H9 (cell line): ENCODE results near the gene LMNTD2. TPM values are rescaled to one million over a fixed set of nuclear protein-coding genes. Genes with fewer than 3 reads are reported as not detected.

Experiments used
- DNase-seq: peaks from one replicate; pipeline ENCODE4 v3.0.0-alpha.2; 2017
- H2AFZ ChIP-seq: one replicate; pipeline ENCODE4 v1.6.1; 2013; ENCODE audit warnings: mild to moderate bottlenecking, low read length, control low read depth, moderate library complexity
- H2AK5ac ChIP-seq: 2 replicates; pipeline ENCODE4 v1.6.1; 2013; ENCODE audit warnings: low read length, control low read depth, mixed read lengths; ENCODE audit not compliant: insufficient read length
- H2BK120ac ChIP-seq: one replicate; pipeline ENCODE4 v1.6.1; 2013; ENCODE audit warnings: low read depth, mild to moderate bottlenecking, low read length, control low read depth, inconsistent platforms; ENCODE audit not compliant: poor library complexity, severe bottlenecking
- H2BK12ac ChIP-seq: 2 replicates; pipeline ENCODE4 v1.6.1; 2013; ENCODE audit warnings: low read length, control low read depth, mixed read lengths, low read depth; ENCODE audit not compliant: insufficient read length
- H2BK15ac ChIP-seq: 2 replicates; pipeline ENCODE4 v1.6.1; 2013; ENCODE audit warnings: low read depth, low read length, control low read depth
- H2BK20ac ChIP-seq: one replicate; pipeline ENCODE4 v1.6.1; 2013; ENCODE audit warnings: low read depth, mild to moderate bottlenecking, low read length, control low read depth, inconsistent platforms; ENCODE audit not compliant: poor library complexity, severe bottlenecking
- H2BK5ac ChIP-seq: 2 replicates; pipeline ENCODE4 v1.6.1; 2013; ENCODE audit warnings: low read length, control low read depth, mixed read lengths; ENCODE audit not compliant: insufficient read length
- H3K14ac ChIP-seq: 2 replicates; pipeline ENCODE4 v1.6.1; 2013; ENCODE audit warnings: low read length, control low read depth; ENCODE audit not compliant: insufficient read depth
- H3K18ac ChIP-seq: 2 replicates; pipeline ENCODE4 v1.6.1; 2013; ENCODE audit warnings: low read depth, mild to moderate bottlenecking, mixed read lengths, low read length, control low read depth; ENCODE audit not compliant: insufficient read length
- H3K23ac ChIP-seq: 2 replicates; pipeline ENCODE4 v1.6.1; 2013; ENCODE audit warnings: low read length, control low read depth, mixed read lengths, low read depth; ENCODE audit not compliant: insufficient read length
- H3K23me2 ChIP-seq: 2 replicates; pipeline ENCODE4 v1.6.1; 2013; ENCODE audit warnings: low read depth, mild to moderate bottlenecking, mixed read lengths, low read length, control low read depth; ENCODE audit not compliant: insufficient read length, poor library complexity, severe bottlenecking
- H3K27ac ChIP-seq: 2 replicates; pipeline ENCODE4 v1.5.1; 2013; ENCODE audit warnings: low read length, control low read depth, mixed read lengths, low read depth; ENCODE audit not compliant: insufficient read length
- H3K27me3 ChIP-seq: 2 replicates; pipeline ENCODE4 v1.6.1; 2013; ENCODE audit warnings: low read length, control low read depth, inconsistent platforms; ENCODE audit not compliant: insufficient read depth
- H3K4ac ChIP-seq: 2 replicates; pipeline ENCODE4 v1.6.1; 2013; ENCODE audit warnings: low read depth, mild to moderate bottlenecking, control low read depth, inconsistent platforms, low read length, moderate library complexity
- H3K4me1 ChIP-seq: 2 replicates; pipeline ENCODE4 v1.6.1; 2013; ENCODE audit warnings: low read length, control low read depth, inconsistent platforms; ENCODE audit not compliant: insufficient read depth
- H3K4me2 ChIP-seq: 2 replicates; pipeline ENCODE4 v1.6.1; 2013; ENCODE audit warnings: low read length, control low read depth, mixed read lengths; ENCODE audit not compliant: insufficient read length, insufficient read depth
- H3K56ac ChIP-seq: 2 replicates; pipeline ENCODE4 v1.6.1; 2013; ENCODE audit warnings: low read depth, mild to moderate bottlenecking, mixed read lengths, low read length, control low read depth; ENCODE audit not compliant: insufficient read length
- H3K79me1 ChIP-seq: 2 replicates; pipeline ENCODE4 v1.6.1; 2013; ENCODE audit warnings: low read depth, mild to moderate bottlenecking, moderate library complexity, low read length, control low read depth, inconsistent platforms; ENCODE audit not compliant: insufficient read depth, poor library complexity, severe bottlenecking
- H3K79me2 ChIP-seq: 2 replicates; pipeline ENCODE4 v1.6.1; 2013; ENCODE audit warnings: low read length, control low read depth, inconsistent platforms; ENCODE audit not compliant: insufficient read depth
- H3K9ac ChIP-seq: 2 replicates; pipeline ENCODE4 v1.6.1; 2013; ENCODE audit warnings: low read length, control low read depth, mixed read lengths; ENCODE audit not compliant: insufficient read length; ENCODE audit errors: extremely low read depth
- H3K9me3 ChIP-seq: one replicate; pipeline ENCODE4 v1.6.1; 2013; ENCODE audit warnings: low read depth, low read length, inconsistent platforms; ENCODE audit not compliant: control insufficient read depth
- H3T11ph ChIP-seq: one replicate; pipeline ENCODE4 v1.6.1; 2013; ENCODE audit warnings: mild to moderate bottlenecking, low read length, control low read depth, inconsistent platforms
- H4K20me1 ChIP-seq: one replicate; pipeline ENCODE4 v1.6.1; 2013; ENCODE audit not compliant: control insufficient read depth, insufficient read length, insufficient read depth
- H4K5ac ChIP-seq: 2 replicates; pipeline ENCODE4 v1.6.1; 2013; ENCODE audit warnings: low read depth, mild to moderate bottlenecking, mixed read lengths, low read length, control low read depth; ENCODE audit not compliant: insufficient read length
- H4K8ac ChIP-seq: replicated peaks from 2 replicates; pipeline ENCODE4 v1.6.1; 2013; ENCODE audit warnings: low read length, control low read depth, mixed read lengths, low read depth; ENCODE audit not compliant: insufficient read length
- H4K91ac ChIP-seq: 2 replicates; pipeline ENCODE4 v1.6.1; 2013; ENCODE audit warnings: low read depth, mild to moderate bottlenecking, moderate library complexity, mixed read lengths, low read length, control low read depth; ENCODE audit not compliant: insufficient read length
- H3K27ac Mint-ChIP-seq, 3 experiments: 2 replicates in 2 of 3; 3 replicates in 1 of 3; pipeline ENCODE4 v1.8.0; 2020 to 2021; ENCODE audit warnings: mixed read lengths in 3 of 3, mild to moderate bottlenecking in 1 of 3, moderate library complexity in 1 of 3
- H3K27me3 Mint-ChIP-seq: 2 replicates; pipeline ENCODE4 v1.8.0; 2021; ENCODE audit warnings: low read depth, mild to moderate bottlenecking, moderate library complexity, mixed read lengths
- H3K36me3 Mint-ChIP-seq, 3 experiments: 2 replicates in 2 of 3; 3 replicates in 1 of 3; pipeline ENCODE4 v1.8.0; 2020 to 2021; ENCODE audit warnings: low read depth in 3 of 3, mixed read lengths in 3 of 3; ENCODE audit not compliant: insufficient read depth in 1 of 3
- H3K4me1 Mint-ChIP-seq, 2 experiments: 2 replicates each; pipeline ENCODE4 v1.8.0; 2020; ENCODE audit warnings: mixed read lengths in 2 of 2
- H3K4me3 Mint-ChIP-seq, 2 experiments: 2 replicates in 1 of 2; 3 replicates in 1 of 2; pipeline ENCODE4 v1.8.0; 2020 to 2021; ENCODE audit warnings: mild to moderate bottlenecking in 2 of 2, mixed read lengths in 2 of 2, moderate library complexity in 1 of 2
- H3K9me3 Mint-ChIP-seq, 2 experiments: 2 replicates in 1 of 2; 3 replicates in 1 of 2; pipeline ENCODE4 v1.8.0; 2020; ENCODE audit warnings: mild to moderate bottlenecking in 2 of 2, mixed read lengths in 2 of 2, moderate library complexity in 1 of 2
- WGBS: extraction: QIAGEN DNeasy Blood & Tissue Kit; methylation state at CpG from one replicate; pipeline ENCODE4 v1.1.7; 2013; ENCODE audit warnings: missing lambda C conversion rate, low lambda C conversion rate, mixed read lengths; ENCODE audit not compliant: insufficient read length; ENCODE audit errors: extremely low coverage; 5-methylcytosine and 5-hydroxymethylcytosine counted together
- total RNA-seq: library from RNA; stranded (reverse); gene quantifications from 2 replicates; pipeline ENCODE4 v1.2.1, GENCODE V29; 2021
- TF ChIP-seq, protein P1 (sequence below): fragments of 200-600 bp; sonication (generic); conservative IDR thresholded peaks from 3 replicates; pipeline ENCODE4 v1.8.0; 2021; ENCODE audit warnings: antibody characterized with exemption, mild to moderate bottlenecking

The LMNTD2 gene
- total RNA-seq, 1 experiment from 2014 or later, result 4.7 TPM

DNA sequence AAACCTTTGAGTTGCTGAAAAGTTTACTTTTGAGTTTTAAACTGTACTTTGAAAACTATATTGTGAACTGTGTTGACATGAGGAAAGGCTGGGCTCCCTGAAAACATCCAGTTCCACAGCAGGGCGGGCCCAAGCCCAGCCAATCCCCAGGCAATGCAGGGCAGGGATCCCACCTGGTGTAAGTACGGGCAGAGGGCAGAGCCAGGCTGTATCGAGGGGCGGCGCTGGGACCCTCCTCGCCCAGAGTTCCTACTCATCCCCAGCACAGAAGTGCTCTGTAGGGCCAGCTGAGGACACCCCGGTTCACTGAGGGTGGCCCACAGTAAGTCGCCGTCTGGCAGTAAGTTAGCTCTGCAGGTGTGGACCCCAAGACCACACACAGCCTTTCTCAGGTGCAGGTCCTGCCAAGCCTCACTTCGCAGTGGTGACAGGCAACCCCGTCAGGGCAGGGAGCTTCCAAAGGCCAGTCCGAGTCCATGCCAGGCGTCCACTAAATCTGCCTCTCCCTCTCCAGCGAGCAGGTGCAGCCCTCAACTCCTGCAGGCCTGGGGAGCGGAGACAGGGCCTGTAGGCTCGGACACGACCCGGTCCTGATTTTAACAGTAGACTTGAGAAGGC, 6.6 kb upstream of the LMNTD2 start:
- H2BK15ac ChIP-seq, result no peak overlapping the region
- peaks cover 0 to 11% (median 4%) of the 10 kb centered on the region in 3 experiments; a peak in 5 of 7 replicates for H3K36me3 Mint-ChIP-seq
- H4K20me1 ChIP-seq, result no peaks in the 10 kb centered on the region
- H3K4me2 ChIP-seq, result peak overlapping the region; percentile 22
- no peak overlapping the region for H2BK12ac ChIP-seq
- no peak overlapping the region for H4K91ac ChIP-seq
- H3K27me3 Mint-ChIP-seq, result peaks cover 2% of the 10 kb centered on the region; the same call in 1 of the 2 replicates
- H3K4ac ChIP-seq, result no peak overlapping the region
- no peak overlapping the region for H3T11ph ChIP-seq
- H4K5ac ChIP-seq, result no peak overlapping the region
- no peaks in the 10 kb centered on the region for H3K79me1 ChIP-seq
- TF ChIP-seq, protein P1, sequence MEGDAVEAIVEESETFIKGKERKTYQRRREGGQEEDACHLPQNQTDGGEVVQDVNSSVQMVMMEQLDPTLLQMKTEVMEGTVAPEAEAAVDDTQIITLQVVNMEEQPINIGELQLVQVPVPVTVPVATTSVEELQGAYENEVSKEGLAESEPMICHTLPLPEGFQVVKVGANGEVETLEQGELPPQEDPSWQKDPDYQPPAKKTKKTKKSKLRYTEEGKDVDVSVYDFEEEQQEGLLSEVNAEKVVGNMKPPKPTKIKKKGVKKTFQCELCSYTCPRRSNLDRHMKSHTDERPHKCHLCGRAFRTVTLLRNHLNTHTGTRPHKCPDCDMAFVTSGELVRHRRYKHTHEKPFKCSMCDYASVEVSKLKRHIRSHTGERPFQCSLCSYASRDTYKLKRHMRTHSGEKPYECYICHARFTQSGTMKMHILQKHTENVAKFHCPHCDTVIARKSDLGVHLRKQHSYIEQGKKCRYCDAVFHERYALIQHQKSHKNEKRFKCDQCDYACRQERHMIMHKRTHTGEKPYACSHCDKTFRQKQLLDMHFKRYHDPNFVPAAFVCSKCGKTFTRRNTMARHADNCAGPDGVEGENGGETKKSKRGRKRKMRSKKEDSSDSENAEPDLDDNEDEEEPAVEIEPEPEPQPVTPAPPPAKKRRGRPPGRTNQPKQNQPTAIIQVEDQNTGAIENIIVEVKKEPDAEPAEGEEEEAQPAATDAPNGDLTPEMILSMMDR, result no peak
- H2BK5ac ChIP-seq, result no peak overlapping the region
- no peak overlapping the region for H3K27ac ChIP-seq
- no peak overlapping the region for H2BK120ac ChIP-seq
- no peak overlapping the region for H3K18ac ChIP-seq
- no peaks in the 10 kb centered on the region for H3K9me3 ChIP-seq
- peak overlapping the region; percentile 74 to 87 for H3K4me3 Mint-ChIP-seq
- 0 out of 5 replicates have a peak, but pooled peaks cover 0 to 2% of the 10 kb centered on the region in 2 experiments for H3K9me3 Mint-ChIP-seq
- H4K8ac ChIP-seq, result no peak overlapping the region
- no peaks in the 10 kb centered on the region for H3K79me2 ChIP-seq
- no peak overlapping the region for H2BK20ac ChIP-seq
- H3K4me1 Mint-ChIP-seq, result peaks cover 27 to 35% of the 10 kb centered on the region in 2 experiments
- peaks cover 5% of the 10 kb centered on the region for H3K23me2 ChIP-seq
- no peak overlapping the region for H2AFZ ChIP-seq
- H3K56ac ChIP-seq, result no peak overlapping the region
- no peaks in the 10 kb centered on the region for H3K4me1 ChIP-seq
- WGBS, result no CpG with 5 or more reads among the region's 18 CpGs
- no peak overlapping the region for H3K27ac Mint-ChIP-seq
- no peak for DNase-seq
- no peak overlapping the region for H2AK5ac ChIP-seq
- H3K23ac ChIP-seq, result no peak overlapping the region
- no peak overlapping the region for H3K9ac ChIP-seq
- H3K27me3 ChIP-seq, result no peaks in the 10 kb centered on the region
- H3K14ac ChIP-seq, result no peak overlapping the region
